ENCODE data around the gene ZSWIM3. TPM values are rescaled to one million over a fixed set of nuclear protein-coding genes. Genes with fewer than 3 reads are reported as not detected.

Gene ZSWIM3
- total and polyA plus RNA-seq, 4 donors = 0.56 to 4.2 (median 2.3) TPM

GRCh38 chr20:45863543-45864470 is 6.4 kb downstream of the ZSWIM3 start:
- WGBS = 88% methylated on average over 7 of the region's 7 CpGs
- Histone ChIP-seq H3K4me3 (ENCODE audit: low read depth in 1 of 3, low read length in 3 of 3) (no peak overlapping the region), H3K27me3 (ENCODE audit: control insufficient read depth in 4 of 4, insufficient read depth in 4 of 4, low read length in 3 of 4) (no peaks in the 10 kb centered on the region), H3K27ac (ENCODE audit: low read depth in 1 of 2, low read length in 2 of 2) (no peak overlapping the region), H3K9me3 (ENCODE audit: control insufficient read depth in 4 of 4, low read length in 3 of 4) (no peaks in the 10 kb centered on the region), H3K9ac (ENCODE audit: low read depth in 1 of 2, low read length in 2 of 2) (no peak overlapping the region), H3K36me3 (ENCODE audit: control insufficient read depth in 4 of 4, insufficient read depth in 3 of 4, low read depth in 1 of 4, low read length in 3 of 4) (no peaks in the 10 kb centered on the region), H3K4me1 (ENCODE audit: control insufficient read depth in 4 of 4, insufficient read depth in 4 of 4, low read length in 3 of 4) (peaks cover 0 to 4% (median 0%) of the 10 kb centered on the region in 4 donors)
- TF ChIP-seq RAD21 (IDR thresholded peaks at IDR 0.05) = no peak
- TF ChIP-seq EGR1 (IDR thresholded peaks at IDR 0.05; ENCODE audit: low read depth in 2 of 2) = no peak
- TF ChIP-seq HNF4G (IDR thresholded peaks at IDR 0.05) = no peak
- TF ChIP-seq REST (IDR thresholded peaks at IDR 0.05) = no peak
- TF ChIP-seq HNF4A (conservative IDR thresholded peaks at IDR 0.05) = no peak
- no peak for TF ChIP-seq YY1 (IDR thresholded peaks at IDR 0.05)
- no peak for TF ChIP-seq CTCF (IDR thresholded peaks at IDR 0.05; ENCODE audit: low read depth, low read length, missing input control)
- no peak for TF ChIP-seq TAF1 (conservative IDR thresholded peaks at IDR 0.05)
- TF ChIP-seq ZBTB33 (IDR thresholded peaks at IDR 0.05) = no peak
- TF ChIP-seq FOXA2 (IDR thresholded peaks at IDR 0.05) = no peak
- TF ChIP-seq SP1 (IDR thresholded peaks at IDR 0.05) = no peak
- no peak for DNase-seq (ENCODE audit: low spot score)

GRCh38 chr20:45866454-45866853 is 9.0 kb downstream of the ZSWIM3 start:
- no peaks in the 10 kb centered on the region for H3K27me3 ChIP-seq (ENCODE audit: control insufficient read depth in 4 of 4, insufficient read depth in 4 of 4, low read length in 3 of 4)
- H3K27ac ChIP-seq (ENCODE audit: low read depth in 1 of 2, low read length in 2 of 2) = no peak overlapping the region
- H3K36me3 ChIP-seq (ENCODE audit: control insufficient read depth in 4 of 4, insufficient read depth in 3 of 4, low read depth in 1 of 4, low read length in 3 of 4) = no peaks in the 10 kb centered on the region
- WGBS = 97% methylated on average over 5 of the region's 5 CpGs
- no peak for DNase-seq (ENCODE audit: low spot score)
- no peak overlapping the region for H3K9ac ChIP-seq (ENCODE audit: low read depth in 1 of 2, low read length in 2 of 2)
- H3K9me3 ChIP-seq (ENCODE audit: control insufficient read depth in 4 of 4, low read length in 3 of 4) = no peaks in the 10 kb centered on the region
- H3K4me1 ChIP-seq (ENCODE audit: control insufficient read depth in 4 of 4, insufficient read depth in 4 of 4, low read length in 3 of 4) = peaks cover 0 to 4% (median 0%) of the 10 kb centered on the region in 4 donors
- no peak overlapping the region for H3K4me3 ChIP-seq (ENCODE audit: low read depth in 1 of 3, low read length in 3 of 3)
- no peak for TF ChIP-seq CTCF (IDR thresholded peaks at IDR 0.05; ENCODE audit: low read depth, low read length, missing input control)
- no peak for TF ChIP-seq GABPA (IDR thresholded peaks at IDR 0.05 in 1 of 2, conservative IDR thresholded peaks at IDR 0.05 in 1 of 2)
- no peak for TF ChIP-seq ZBTB33 (IDR thresholded peaks at IDR 0.05)
- no peak for TF ChIP-seq NR2F2 (IDR thresholded peaks at IDR 0.05)
- no peak for TF ChIP-seq MAX (IDR thresholded peaks at IDR 0.05)
- TF ChIP-seq HNF4G (IDR thresholded peaks at IDR 0.05) = no peak
- no peak for TF ChIP-seq RAD21 (IDR thresholded peaks at IDR 0.05)
- TF ChIP-seq JUND (IDR thresholded peaks at IDR 0.05) = no peak
- no peak for TF ChIP-seq RXRA (IDR thresholded peaks at IDR 0.05)
- TF ChIP-seq HNF4A (conservative IDR thresholded peaks at IDR 0.05) = no peak
- no peak for TF ChIP-seq FOXA1 (IDR thresholded peaks at IDR 0.05)
- no peak for TF ChIP-seq YY1 (IDR thresholded peaks at IDR 0.05)
- TF ChIP-seq EGR1 (IDR thresholded peaks at IDR 0.05; ENCODE audit: low read depth in 2 of 2) = no peak
- no peak for TF ChIP-seq FOXA2 (IDR thresholded peaks at IDR 0.05)
- TF ChIP-seq SP1 (IDR thresholded peaks at IDR 0.05) = no peak

All from liver (tissue), 9 donors.